Epithelial cell of esophagus (primary cell): ENCODE measurements around the gene PTPRT.

Source experiments
- DNase-seq: peaks from one replicate; pipeline ENCODE4 v3.0.0; 2010; ENCODE audit warnings: low read depth
- H3K4me3 ChIP-seq: 2 replicates; pipeline ENCODE4 v1.5.1; 2011; ENCODE audit warnings: mild to moderate bottlenecking, low read length, control low read depth
- TF ChIP-seq, protein P1 (sequence below): IDR thresholded peaks from 2 replicates; pipeline ENCODE4 v1.5.1; 2011; ENCODE audit warnings: low read depth, mild to moderate bottlenecking, low read length, control low read depth, inconsistent platforms; ENCODE audit not compliant: insufficient read depth; ENCODE audit errors: missing control alignments

Gene PTPRT

DNA sequence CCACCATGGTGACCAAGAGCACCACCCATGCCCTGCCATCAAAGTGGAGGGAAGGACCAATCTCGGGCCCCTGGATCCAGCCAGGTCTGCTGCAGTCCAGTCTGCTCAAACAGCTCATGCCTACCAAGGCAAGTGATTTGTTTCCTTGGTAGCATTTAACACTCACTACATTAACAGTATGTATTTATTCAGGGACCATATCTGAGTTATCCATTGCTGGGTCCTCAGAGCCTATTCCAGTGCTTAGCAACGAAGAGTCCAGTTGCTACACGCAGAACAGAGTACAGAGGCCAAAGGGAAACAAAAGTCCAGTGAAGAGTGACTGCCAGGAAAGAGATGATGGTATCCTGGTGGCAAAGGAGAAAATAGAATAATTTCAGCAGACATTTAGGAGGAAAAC is 352.2 kb downstream of the PTPRT start:
- no peak for DNase-seq
- H3K4me3 ChIP-seq = no peak overlapping the region
- TF ChIP-seq, protein P1, sequence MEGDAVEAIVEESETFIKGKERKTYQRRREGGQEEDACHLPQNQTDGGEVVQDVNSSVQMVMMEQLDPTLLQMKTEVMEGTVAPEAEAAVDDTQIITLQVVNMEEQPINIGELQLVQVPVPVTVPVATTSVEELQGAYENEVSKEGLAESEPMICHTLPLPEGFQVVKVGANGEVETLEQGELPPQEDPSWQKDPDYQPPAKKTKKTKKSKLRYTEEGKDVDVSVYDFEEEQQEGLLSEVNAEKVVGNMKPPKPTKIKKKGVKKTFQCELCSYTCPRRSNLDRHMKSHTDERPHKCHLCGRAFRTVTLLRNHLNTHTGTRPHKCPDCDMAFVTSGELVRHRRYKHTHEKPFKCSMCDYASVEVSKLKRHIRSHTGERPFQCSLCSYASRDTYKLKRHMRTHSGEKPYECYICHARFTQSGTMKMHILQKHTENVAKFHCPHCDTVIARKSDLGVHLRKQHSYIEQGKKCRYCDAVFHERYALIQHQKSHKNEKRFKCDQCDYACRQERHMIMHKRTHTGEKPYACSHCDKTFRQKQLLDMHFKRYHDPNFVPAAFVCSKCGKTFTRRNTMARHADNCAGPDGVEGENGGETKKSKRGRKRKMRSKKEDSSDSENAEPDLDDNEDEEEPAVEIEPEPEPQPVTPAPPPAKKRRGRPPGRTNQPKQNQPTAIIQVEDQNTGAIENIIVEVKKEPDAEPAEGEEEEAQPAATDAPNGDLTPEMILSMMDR = no peak

DNA sequence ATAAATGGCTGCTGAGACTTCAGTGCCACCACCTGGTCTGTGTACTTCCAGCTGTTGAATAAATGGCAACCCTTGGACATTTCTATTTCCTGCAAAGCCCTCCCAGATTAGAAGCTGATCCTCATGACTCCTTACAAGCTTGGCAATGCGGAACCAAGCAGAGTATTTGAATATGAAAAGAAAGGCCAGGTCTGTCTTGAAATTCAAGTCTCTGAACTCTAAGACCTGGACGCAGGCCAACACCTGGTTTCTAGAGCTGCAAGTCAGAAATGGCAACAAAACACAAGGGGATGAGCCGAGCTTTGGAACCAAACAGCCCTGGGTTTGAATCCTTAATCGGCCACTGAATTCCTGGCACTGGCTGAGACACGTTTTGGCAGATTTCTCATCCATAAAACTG is 353.4 kb downstream of the PTPRT start:
- no peak overlapping the region for H3K4me3 ChIP-seq
- TF ChIP-seq, protein P1 = no peak
- DNase-seq = peak; percentile 39

- no peak overlapping the region for H3K4me3 ChIP-seq
- TF ChIP-seq, protein P1 = no peak
- no peak for DNase-seq
These were observed 381.8 kb downstream of the PTPRT start for GRCh38 chr20:42807876-42808275.

DNA sequence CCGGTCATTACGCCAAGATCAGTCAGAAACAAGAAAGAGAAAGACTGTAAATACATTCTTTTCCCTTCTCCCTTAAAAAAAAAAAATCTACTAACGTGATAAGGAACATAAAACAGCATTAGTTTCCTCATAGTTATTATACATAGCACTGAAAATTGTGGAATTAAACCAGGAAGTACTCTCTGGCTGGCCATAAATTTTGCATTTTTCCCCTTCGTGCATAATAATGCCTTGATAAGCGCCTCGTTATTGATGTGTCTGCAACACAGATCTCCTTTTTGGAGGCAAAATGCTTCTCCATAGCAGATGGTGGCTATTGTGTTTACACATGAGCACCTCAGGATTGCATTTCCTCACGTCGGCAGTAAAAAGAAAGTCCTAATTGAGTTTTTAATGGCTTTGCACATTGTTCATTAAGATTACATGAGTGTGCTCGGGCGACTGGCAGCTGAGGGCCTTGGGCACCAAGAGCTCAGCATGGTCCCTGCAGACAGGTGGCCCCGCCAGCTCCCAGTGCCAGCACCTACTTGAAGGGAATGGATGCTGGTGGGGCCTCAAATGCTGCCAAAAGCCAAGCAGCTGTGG is 394.5 kb downstream of the PTPRT start:
- no peak overlapping the region for H3K4me3 ChIP-seq
- no peak for DNase-seq
- TF ChIP-seq, protein P1 = no peak

DNA sequence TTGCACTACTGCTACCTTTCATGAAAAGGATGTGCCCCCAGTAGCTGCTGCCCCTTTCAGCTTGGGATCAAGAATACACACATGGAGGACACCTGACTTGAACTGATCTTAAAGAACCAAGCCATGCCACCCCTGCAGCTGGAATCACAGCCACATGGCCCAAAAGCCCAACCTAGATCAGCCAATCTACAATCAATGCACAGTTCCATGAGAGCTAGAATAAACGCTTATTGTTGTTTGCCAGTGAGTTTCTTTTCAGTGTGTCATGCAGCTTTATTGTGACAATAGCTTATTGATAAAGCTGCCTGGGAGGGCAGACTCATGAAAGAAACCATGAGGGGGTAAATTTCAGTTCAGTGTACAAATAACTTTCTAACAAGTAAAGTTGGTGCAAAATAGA is 397.7 kb downstream of the PTPRT start:
- TF ChIP-seq, protein P1 = no peak
- no peak overlapping the region for H3K4me3 ChIP-seq
- no peak for DNase-seq

DNA sequence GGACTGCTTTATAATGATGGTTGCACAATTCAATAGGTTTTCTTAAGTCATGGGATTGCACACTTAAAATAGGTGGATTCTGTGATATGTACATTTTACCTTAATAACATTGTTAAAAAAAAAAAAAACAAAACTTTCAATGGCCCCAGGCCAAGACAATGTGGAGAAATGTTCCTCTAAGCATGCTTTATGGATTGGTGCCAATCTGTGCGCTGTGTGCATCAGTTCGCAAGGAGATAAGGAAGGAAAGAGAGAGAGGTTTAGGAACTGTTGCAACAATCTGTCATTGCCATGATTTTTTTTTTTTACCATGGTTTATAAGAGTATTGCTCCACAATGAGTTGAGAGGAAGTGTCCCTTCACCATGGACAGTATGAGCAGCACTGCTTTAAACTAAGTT is 399.6 kb downstream of the PTPRT start:
- no peak for DNase-seq
- TF ChIP-seq, protein P1 = no peak
- no peak overlapping the region for H3K4me3 ChIP-seq

DNA sequence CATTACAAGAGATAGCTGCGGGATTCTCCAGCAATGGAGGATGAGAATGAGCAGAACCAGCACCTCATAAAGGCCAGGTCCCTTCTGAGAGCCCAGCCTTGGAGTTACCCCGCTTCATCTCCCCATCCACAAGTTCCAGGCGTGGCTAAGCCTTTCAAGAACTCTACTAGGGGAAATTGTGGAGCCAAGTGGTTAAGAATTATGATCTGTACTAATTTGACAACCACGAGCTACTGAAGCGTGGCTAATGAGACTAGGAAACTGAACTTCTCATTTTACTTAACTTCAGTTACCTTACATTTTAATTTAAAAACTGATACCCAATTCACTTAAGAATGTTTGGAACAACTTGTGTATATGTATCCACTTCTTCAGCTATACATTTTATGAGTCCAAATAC is 401.0 kb downstream of the PTPRT start:
- no peak for DNase-seq
- H3K4me3 ChIP-seq = no peak overlapping the region
- TF ChIP-seq, protein P1 = no peak
